DMS114 treated with DMSO at 0.1 percent for 48 hours (cell line): Measurements from ENCODE around the gene BST2.

Experiments
- DNase-seq: peaks from one replicate; lab custom pipeline; 2025; ENCODE audit not compliant: unreplicated experiment; lab: John Stamatoyannopoulos, UW

Gene BST2

GRCh38 chr19:17419621-17420474 lies 14.4 kb upstream of the BST2 start, which contains the start of gene MVB12A:
Gene MVB12A, plus strand, starts transcription at chr19:17420047. Its CDS starts 89 bp downstream, at chr19:17420136.
- peak; percentile 99 for DNase-seq

DNA sequence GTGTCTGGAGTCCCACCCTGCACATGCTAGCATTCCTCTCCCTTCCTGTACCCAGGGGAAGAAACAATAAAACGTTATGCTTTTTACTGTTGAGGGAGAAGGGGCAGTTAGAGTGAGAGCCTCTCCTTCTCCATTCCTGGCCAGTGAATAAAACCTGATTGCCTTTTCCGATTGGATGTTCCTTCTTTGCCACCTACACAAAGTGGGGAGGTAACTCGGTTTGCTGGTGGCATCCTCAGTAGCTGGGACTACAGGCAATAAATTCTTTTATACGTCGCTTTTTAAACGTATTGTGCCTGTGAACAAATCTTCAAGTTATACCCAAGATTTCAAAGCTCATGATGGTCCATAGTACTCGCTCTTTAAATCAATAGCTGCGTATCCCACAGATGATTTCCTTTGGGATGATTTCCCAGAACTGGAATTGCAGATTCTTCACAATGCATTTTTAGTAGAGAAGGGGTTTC lies 13.8 kb upstream of the BST2 start:
- DNase-seq = no peak

DNA sequence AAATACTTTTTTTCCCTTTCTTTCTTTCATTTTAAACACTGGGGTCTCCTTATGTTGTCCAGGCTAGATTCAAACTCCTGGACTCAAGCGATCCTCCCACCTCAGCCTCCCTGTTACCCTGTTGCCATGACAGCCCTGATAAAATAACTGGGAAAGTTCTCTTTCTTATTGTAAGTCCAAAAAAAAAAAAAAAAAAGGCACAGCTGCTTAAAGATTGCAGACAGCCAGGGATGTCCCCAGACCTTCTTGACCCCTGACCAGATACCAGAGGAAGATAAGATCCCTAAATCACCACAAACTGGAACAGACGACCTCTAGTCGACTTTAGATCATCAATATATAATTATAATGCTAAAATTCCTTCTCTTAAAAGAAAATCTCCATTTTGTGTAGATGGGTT lies 13.3 kb upstream of the BST2 start:
- no peak for DNase-seq

DNA sequence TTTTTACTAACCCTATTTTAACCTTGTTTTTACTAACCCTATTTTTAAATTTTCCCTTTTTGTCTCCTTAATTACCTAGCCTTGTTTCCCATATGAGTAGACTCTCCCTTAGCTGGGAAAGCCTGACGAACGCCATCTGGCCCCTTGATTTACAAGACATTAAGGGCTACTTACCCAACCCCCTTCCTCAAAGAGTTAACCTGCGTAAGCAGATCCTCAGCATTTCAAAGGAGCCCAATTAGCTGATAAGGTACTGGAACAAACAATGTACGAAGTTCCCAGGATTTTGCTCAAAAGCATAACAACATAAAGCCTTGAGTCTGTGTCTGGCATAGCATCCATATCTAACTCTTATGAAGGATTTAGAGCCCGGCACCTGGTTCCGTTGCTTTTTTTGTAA lies 9.7 kb upstream of the BST2 start:
- no peak for DNase-seq

DNA sequence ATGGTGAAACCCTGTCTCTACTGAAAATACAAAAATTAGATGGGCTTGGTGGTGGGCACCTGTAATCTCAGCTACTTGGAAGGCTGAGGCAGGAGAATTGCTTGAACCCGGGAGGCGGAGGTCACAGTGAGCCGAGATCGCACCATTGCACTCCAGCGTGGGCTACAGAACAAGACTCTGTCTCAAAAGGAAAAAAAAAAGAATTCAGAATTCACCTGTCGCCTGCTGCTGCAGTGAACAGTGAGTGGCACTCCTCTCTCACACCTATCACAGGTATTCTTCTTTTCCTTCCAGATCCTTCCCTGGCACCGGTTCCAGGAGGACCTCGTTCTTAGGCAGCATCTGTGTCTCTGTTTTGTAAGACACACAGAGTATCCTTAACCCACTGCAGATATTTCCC lies 8.7 kb upstream of the BST2 start:
- DNase-seq = no peak

DNA sequence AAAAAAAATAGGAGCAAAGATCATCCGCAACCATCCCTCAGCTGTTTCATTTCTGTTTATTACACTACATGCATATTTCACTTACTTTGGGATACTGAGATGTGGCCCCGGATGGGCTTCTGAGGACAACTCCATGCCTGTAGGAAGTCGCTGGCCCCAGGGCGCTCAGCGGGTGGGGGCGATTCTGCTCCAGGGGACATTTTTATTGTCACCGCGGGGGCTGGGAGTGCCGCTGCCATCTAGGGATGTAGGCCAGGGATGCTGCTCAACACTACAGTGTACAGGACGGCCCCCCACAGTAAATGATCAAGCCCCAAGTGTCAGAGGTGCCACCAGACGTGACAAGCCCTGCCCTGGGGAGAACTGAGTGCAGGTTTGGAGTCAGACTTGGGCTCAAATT lies 6.4 kb upstream of the BST2 start:
- no peak for DNase-seq

DNA sequence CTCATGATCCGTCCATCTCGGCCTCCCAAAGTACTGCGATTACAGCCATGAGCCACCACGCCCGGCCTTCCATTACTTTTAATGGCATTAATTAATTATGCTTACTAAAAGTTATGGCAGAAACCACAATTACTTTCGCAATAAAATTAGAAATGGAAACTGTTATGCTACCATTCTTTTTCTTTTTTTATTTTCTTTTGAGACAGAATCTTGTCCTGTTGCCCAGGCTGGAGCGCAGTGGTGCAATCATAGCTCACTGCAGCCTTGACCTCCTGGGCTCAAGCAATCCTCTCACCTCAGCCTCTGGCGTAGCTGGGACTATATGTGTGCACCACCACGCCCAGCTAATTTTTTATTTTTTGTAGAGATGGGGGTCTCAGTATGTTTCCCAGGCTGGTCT lies 4.6 kb upstream of the BST2 start:
- DNase-seq = no peak

DNA sequence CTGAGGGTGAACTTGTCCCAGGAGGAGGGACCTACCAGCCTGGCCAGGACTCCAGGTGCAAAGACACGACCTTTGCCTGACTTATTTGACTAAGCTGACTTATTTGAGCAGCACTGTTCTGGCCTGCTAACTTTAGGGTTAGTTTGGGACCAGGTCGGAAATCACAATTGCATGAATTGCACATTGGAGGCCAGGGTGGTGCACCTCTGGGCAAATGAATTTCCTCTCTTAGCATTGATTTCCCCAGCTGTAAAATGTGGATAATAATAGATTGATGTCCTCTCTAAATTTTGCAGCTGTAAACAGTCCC lies 1.4 kb upstream of the BST2 start:
- DNase-seq = no peak

DNA sequence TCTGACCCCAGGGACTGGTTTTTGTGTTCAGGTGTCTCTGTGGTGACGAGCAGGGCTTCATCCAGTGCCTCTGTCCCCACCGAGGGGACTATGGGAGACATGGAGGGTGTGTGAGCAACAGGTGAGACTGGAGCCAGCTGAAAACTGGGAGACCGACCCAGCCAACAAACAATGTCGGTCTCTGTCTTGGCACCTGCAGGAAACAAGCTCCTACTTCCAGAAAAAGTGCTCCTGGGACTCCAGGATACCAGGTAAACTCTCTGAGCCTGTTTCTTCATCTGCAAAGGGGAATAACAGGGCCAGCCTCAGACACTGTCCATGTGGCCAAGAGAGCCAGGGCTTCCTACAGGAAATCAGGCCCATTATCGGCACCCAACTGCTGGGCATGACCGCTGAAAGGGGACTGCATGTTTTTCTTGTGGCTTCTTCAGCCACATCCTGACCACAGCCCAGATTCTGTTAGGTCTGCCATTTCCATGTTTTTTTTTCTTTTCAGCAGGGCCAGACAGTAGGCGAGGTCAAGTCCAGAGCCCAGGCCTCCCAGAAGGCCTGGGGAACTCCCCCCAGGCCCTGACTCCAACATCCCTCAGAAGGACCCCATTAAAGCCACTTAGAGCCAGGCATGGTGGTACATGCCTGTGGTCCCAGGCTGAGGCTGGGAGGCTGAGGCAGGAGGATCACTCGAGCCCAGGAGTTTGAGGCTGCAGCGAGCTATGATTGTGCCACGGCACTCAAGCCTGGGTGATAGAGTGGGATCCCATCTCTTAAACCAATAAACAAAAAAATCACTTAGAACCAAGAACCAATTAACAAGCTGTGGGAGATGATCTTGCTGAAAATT lies 836 bp upstream of the BST2 start:
- no peak for DNase-seq

DNA sequence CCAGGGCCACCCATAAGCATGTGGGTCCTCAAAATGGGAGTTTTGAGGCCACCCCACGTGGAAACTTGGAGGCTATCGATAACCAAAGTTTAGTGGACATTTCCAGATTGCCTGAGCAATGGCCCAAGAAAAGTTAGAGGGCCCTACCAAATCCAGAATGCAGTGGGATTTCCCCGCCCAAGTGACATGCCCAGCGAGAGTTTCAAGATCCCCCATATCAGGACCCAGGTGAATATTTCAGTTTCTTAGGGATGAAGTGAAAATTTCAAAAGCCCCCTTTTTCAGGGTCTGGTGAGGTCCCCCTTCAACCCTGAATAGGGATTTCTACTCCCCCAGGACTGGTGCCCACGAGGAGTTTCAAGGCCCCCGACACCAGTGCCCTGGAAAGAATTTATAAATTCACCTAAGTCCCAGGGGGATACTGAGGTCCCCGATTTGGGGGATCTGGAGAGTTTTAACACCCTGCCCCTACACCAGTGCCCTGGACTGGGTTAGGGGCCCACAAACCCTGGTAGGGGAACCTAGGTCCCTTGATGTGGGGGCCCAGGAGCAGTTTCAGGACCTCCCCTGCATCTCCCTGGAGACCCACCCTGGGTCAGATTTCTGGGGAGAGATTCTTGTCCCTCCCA lies 695 bp downstream of the BST2 start:
- DNase-seq = no peak

DNA sequence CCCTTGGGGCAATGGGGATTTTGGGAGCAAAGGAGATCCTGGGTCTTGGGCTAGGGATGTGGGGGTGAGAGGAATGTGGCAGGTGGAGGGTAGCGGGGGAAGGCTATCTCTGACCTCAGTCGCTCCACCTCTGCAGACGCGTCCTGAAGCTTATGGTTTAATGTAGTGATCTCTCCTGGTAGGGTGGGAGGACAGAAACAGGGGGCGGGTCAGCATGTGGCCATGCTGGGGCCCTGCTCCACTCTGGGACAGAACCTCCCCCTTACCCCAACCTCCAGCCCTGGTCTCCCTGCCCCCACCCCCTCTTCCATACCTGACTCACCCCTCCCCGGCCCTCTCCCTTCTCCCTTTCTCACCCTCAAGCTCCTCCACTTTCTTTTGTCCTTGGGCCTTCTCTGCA lies 1.4 kb downstream of the BST2 start:
- no peak for DNase-seq

DNA sequence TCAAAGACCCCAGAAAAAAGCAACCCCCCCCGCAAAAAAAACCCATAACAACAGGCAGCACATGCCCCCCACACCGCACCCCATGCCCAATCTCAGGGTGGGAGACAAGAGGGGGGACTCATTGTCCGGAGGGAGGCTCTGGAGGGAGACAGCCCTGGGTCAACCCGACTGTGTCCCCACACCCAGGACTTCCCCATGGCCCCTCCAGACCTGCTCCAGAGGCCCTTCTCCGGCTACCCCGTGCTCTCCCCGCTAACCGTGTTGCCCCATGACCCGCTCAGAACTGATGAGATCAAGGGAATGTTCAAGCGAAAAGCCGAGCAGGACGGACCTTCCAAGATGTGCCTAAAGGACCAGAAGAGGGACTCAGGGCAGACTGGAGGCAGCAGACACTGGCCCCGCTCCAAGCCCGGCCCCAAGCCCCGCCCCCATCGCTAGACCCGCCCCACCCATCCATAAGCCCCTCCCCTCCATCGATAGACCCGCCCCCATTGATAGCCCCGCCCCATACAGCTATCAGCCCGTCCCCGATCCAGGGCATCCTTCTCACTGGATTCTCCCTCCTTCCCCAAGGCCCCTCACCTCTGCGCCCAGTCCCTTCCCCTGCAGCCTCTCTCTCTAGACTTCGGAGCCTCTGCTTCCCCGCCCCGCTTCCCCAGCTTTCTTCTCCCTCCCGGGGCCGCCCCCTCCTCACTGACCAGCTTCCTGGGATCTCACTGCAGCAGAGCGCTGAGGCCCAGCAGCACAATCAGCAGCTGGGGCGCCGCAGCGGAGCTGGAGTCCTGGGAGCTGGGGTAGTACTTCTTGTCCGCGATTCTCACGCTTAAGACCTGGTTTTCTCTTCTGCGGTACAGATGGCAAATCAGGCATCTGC lies 2.2 kb downstream of the BST2 start:
- DNase-seq = no peak

- no peak for DNase-seq
Observed at GRCh38 chr19:17401628-17402027, 3.8 kb downstream of the BST2 start.

DNA sequence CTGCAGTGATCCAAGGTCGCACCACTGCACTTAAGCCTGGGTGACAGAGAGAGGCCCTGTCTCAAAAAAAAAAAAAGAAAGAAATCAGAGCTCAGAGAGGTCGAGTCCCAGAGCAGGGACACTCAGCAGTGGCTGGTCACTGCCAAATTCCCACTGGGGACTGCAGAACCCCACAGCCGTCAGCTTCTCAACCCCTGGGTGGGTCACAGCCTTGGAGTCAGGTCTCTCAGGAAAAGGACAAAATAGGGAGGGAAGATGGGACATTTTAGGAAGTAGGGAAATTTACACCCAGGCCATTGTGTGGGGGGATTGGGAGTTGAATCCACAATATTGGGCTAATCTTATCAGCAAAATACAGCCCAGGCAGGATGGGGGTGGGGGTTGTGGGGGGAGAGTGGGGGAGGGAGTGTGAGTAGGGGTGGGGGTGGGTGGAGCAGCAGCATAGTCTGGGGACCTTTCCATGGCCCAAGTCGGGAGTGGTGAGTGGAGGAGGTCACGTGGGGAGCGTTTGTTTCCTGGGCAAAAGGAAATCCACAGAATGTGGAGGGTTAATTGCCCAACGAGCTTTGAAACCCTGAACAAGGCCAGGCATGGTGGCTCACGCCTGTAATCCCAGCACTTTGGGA lies 6.4 kb downstream of the BST2 start:
- no peak for DNase-seq

DNA sequence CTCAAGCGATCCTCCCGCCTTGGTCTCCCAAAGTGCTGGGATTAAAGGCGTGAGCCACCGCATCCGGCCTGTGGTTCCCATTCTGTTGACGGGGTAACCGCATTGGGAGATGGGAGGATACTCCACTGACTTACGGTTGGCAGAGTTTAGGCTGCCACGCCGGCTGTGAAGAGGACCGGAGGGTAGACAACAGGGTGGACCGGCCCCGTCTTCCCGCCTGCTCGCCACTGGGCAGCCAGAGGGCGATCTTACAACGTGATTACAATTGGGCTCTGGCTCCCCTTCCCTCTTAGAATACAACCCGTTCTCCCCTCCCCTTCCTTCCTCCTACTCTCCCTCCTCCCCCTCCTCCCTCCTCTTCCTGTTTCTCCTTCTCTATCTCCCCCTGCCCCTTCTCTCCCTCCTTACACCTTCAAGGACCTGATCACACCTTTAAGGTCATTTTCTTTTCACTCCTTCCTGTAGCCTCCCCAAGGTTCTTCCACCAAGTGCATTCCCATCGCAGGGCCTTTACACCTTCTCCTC lies 10.5 kb downstream of the BST2 start:
- peak; percentile 46 for DNase-seq

- DNase-seq = no peak
Observed at GRCh38 chr19:17393914-17394313, 11.5 kb downstream of the BST2 start, which contains the start of gene CCDC194. Gene CCDC194, minus strand, starts transcription at chr19:17394196. Its CDS starts 38 bp downstream, at chr19:17394158.

- no peak for DNase-seq
Observed at GRCh38 chr19:17393002-17393401, 12.4 kb downstream of the BST2 start.

GRCh38 chr19:17391371-17392151 lies 13.9 kb downstream of the BST2 start:
- DNase-seq = no peak

DNA sequence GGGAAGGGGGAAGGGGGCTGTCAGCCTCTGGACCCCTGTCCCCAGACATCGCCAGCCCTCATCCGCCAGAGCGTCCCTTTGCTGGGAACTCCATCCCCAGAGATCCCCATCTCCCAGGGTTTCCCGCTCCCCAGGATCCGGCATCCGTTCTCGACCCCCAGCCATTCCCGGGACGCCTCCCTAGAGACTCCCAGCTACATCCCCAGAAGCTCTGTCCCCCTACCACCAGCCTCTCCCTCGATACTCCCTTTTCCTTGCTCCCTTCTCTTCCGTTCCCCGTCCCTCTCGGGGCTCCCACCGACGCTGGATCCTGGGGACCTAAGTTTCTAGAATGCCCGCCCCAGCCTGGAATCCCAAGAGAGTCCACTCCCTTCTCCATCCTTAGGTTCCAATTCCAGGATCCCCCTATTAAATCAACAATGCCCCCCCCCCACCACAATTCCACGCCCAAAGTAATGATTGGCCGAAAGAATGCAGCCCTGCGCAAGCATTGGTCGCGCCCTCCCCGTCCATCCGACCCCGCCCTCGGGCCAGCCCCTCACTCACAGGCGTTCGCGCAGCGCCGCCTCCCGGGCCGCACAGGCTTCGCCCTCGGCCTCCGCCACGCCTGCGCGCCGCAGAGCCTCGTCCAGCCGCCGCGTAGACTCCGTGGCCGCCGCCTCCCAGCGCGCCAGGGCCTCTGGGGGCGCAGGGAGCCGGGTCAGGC lies 14.6 kb downstream of the BST2 start:
- peak; percentile 94 for DNase-seq
